Fibroblast of lung (primary cell): ENCODE data around the gene ARHGEF3. TPM values are rescaled to one million over a fixed set of nuclear protein-coding genes. Genes with fewer than 3 reads are reported as not detected.

ENCODE experiments used
- DNase-seq, 2 donors: peaks; one replicate each; pipeline versions ENCODE4 v3.0.0 to v3.0.0-alpha.2; 2010; ENCODE audit warnings: low read depth in 2 of 2
- H2AFZ ChIP-seq: 2 replicates; pipeline ENCODE4 v1.5.1; 2012; ENCODE audit warnings: low read length, control low read depth, inconsistent platforms
- H3K27ac ChIP-seq: 2 replicates; pipeline ENCODE4 v1.5.1; 2011; ENCODE audit warnings: low read length, control low read depth; ENCODE audit not compliant: insufficient read depth
- H3K27me3 ChIP-seq: 2 replicates; pipeline ENCODE4 v1.5.1; 2011; ENCODE audit warnings: mild to moderate bottlenecking, low read length; ENCODE audit not compliant: control insufficient read depth, insufficient read depth
- H3K36me3 ChIP-seq: 2 replicates; pipeline ENCODE4 v1.5.1; 2011; ENCODE audit warnings: low read length; ENCODE audit not compliant: control insufficient read depth, insufficient read depth
- H3K4me1 ChIP-seq: 2 replicates; pipeline ENCODE4 v1.5.1; 2011; ENCODE audit warnings: low read length; ENCODE audit not compliant: control insufficient read depth, insufficient read depth; ENCODE audit errors: extremely low read depth
- H3K4me2 ChIP-seq: 2 replicates; pipeline ENCODE4 v1.5.1; 2011; ENCODE audit warnings: low read length, control low read depth; ENCODE audit not compliant: insufficient read depth; ENCODE audit errors: extremely low read depth
- H3K4me3 ChIP-seq, 4 experiments: fragments of 200-600 bp in 1 of 4; sonication (generic) in 1 of 4; replicated peaks in 1 of 4; 2 replicates each; pipeline ENCODE4 v1.5.1; 2011 to 2016; ENCODE audit warnings: low read length in 4 of 4, low read depth in 3 of 4, mild to moderate bottlenecking in 3 of 4, control low read depth in 2 of 4, inconsistent platforms in 1 of 4, mixed read lengths in 1 of 4; ENCODE audit not compliant: insufficient read depth in 1 of 4; ENCODE audit errors: control extremely low read depth in 1 of 4
- H3K79me2 ChIP-seq: 2 replicates; pipeline ENCODE4 v1.5.1; 2012; ENCODE audit warnings: mild to moderate bottlenecking, low read length, inconsistent platforms; ENCODE audit not compliant: control insufficient read depth, insufficient read depth
- H3K9ac ChIP-seq: 2 replicates; pipeline ENCODE4 v1.5.1; 2011; ENCODE audit warnings: mild to moderate bottlenecking, low read length, control low read depth; ENCODE audit not compliant: insufficient read depth
- H3K9me3 ChIP-seq: 2 replicates; pipeline ENCODE4 v1.5.1; 2012; ENCODE audit warnings: low read depth, low read length; ENCODE audit not compliant: control insufficient read depth, insufficient read depth
- H4K20me1 ChIP-seq: 2 replicates; pipeline ENCODE4 v1.5.1; 2011; ENCODE audit warnings: low read length; ENCODE audit not compliant: control insufficient read depth, insufficient read depth; ENCODE audit errors: extremely low read depth
- EZH2 ChIP-seq: IDR thresholded peaks from 2 replicates; pipeline ENCODE4 v1.5.1; 2012; ENCODE audit warnings: low read length, control low read depth, mild to moderate bottlenecking; ENCODE audit errors: missing control alignments
- polyA plus RNA-seq, 2 donors: library from polyadenylated mRNA; depleted of rRNA in 1 of 2; stranded (reverse) in 1 of 2; unstranded in 1 of 2; fragments of >200 nt; gene quantifications; 2 replicates each; pipeline ENCODE4 v1.2.1, GENCODE V29; 2011 to 2012; ENCODE audit warnings: missing spikeins in 1 of 2
- total RNA-seq: library from RNA; depleted of rRNA; stranded (reverse); fragments of >200 nt; gene quantifications from 2 replicates; pipeline ENCODE4 v1.2.1, GENCODE V29; 2014
- TF ChIP-seq, protein P1 (sequence below), 2 donors: IDR thresholded peaks in 1 of 2; conservative IDR thresholded peaks in 1 of 2; 1 replicate in 1 of 2; 2 replicates in 1 of 2; pipeline ENCODE4 v1.5.1; 2011 to 2012; ENCODE audit warnings: low read length in 2 of 2, control low read depth in 1 of 2, inconsistent platforms in 1 of 2, low read depth in 1 of 2, mild to moderate bottlenecking in 1 of 2

ARHGEF3 gene
- total and polyA plus RNA-seq, 2 donors (not counting 1 experiment from before 2014, with no cell fraction given) = 2.6 to 16.7 TPM

DNA sequence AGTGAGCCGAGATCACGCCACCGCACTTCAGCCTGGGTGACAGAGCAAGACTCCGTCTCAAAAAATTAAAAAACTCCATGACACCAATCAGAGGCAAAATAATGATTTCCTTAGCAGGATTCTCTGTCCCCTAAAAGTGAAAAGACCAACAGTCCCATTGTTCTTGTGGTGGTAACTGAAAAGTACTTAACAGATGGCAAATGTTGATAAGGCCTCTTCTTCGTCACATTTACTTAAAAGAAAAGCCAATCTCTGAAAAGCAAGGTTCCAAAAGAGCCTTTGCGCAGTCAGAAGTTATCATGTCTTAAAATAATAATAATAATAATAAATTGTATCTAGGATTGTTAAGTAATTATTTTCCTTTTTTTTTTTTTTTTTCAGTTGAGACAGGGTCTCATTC, 62.7 kb downstream of the ARHGEF3 start:
- no peaks in the 10 kb centered on the region for H3K36me3 ChIP-seq
- H3K27me3 ChIP-seq = no peaks in the 10 kb centered on the region

DNA sequence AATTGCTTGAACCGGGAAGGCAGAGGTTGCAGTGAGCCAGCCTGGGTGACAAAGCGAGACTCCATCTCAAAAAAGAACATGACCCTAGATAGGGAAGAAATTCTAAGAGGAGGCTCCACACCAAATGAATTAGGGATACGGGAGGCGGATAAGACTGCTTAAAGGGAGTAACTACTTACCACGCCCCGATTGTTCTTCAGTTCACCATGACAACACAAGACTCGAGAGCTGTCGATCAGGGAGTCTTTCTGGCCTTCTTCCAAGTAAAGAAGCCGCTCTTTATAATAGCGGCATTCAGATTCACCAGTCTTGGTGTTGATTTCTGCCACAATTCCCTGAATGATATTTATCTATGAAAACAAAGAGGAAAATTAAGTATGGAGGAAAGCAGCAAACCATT, 64.7 kb downstream of the ARHGEF3 start:
- Histone ChIP-seq H3K9ac (no peak overlapping the region), H3K4me3 (no peak overlapping the region), H3K79me2 (no peaks in the 10 kb centered on the region), H4K20me1 (no peaks in the 10 kb centered on the region), H3K27me3 (no peaks in the 10 kb centered on the region), H3K4me2 (no peak overlapping the region), H3K36me3 (no peaks in the 10 kb centered on the region), H3K27ac (no peak overlapping the region), H3K4me1 (no peaks in the 10 kb centered on the region), H3K9me3 (no peaks in the 10 kb centered on the region), H2AFZ (no peak overlapping the region)
- TF ChIP-seq, protein P1, sequence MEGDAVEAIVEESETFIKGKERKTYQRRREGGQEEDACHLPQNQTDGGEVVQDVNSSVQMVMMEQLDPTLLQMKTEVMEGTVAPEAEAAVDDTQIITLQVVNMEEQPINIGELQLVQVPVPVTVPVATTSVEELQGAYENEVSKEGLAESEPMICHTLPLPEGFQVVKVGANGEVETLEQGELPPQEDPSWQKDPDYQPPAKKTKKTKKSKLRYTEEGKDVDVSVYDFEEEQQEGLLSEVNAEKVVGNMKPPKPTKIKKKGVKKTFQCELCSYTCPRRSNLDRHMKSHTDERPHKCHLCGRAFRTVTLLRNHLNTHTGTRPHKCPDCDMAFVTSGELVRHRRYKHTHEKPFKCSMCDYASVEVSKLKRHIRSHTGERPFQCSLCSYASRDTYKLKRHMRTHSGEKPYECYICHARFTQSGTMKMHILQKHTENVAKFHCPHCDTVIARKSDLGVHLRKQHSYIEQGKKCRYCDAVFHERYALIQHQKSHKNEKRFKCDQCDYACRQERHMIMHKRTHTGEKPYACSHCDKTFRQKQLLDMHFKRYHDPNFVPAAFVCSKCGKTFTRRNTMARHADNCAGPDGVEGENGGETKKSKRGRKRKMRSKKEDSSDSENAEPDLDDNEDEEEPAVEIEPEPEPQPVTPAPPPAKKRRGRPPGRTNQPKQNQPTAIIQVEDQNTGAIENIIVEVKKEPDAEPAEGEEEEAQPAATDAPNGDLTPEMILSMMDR (conservative IDR thresholded peaks at IDR 0.05 in 1 of 2, IDR thresholded peaks at IDR 0.05 in 1 of 2; ENCODE audit: low read depth in 1 of 2, low read length in 2 of 2) = no peak
- no peak for DNase-seq

More for the DNA sequence above, 62.7 kb downstream of the ARHGEF3 start:
- Histone ChIP-seq H3K9ac (no peak overlapping the region), H4K20me1 (no peaks in the 10 kb centered on the region), H3K79me2 (no peaks in the 10 kb centered on the region), H3K9me3 (no peaks in the 10 kb centered on the region), H3K4me1 (no peaks in the 10 kb centered on the region), H2AFZ (no peak overlapping the region), H3K4me3 (no peak overlapping the region), H3K4me2 (no peak overlapping the region), H3K27ac (no peak overlapping the region)
- TF ChIP-seq, protein P1 (conservative IDR thresholded peaks at IDR 0.05 in 1 of 2, IDR thresholded peaks at IDR 0.05 in 1 of 2; ENCODE audit: low read depth in 1 of 2, low read length in 2 of 2) = no peak
- TF ChIP-seq EZH2 = no peak
- no peak for DNase-seq

- Histone ChIP-seq H3K4me3 (no peak overlapping the region), H3K27me3 (no peaks in the 10 kb centered on the region), H3K79me2 (no peaks in the 10 kb centered on the region), H3K9ac (no peak overlapping the region), H3K27ac (no peak overlapping the region), H3K36me3 (no peaks in the 10 kb centered on the region), H4K20me1 (no peaks in the 10 kb centered on the region), H3K4me1 (no peaks in the 10 kb centered on the region), H2AFZ (no peak overlapping the region), H3K4me2 (no peak overlapping the region), H3K9me3 (no peaks in the 10 kb centered on the region)
- no peak for DNase-seq
- TF ChIP-seq, protein P1 (conservative IDR thresholded peaks at IDR 0.05 in 1 of 2, IDR thresholded peaks at IDR 0.05 in 1 of 2; ENCODE audit: low read depth in 1 of 2, low read length in 2 of 2) = no peak
- no peak for TF ChIP-seq EZH2
These were observed 69.6 kb downstream of the ARHGEF3 start for GRCh38 chr3:56732109-56732508.
